Spleen (tissue), 7 donors: ENCODE results near the gene ERBB2.

Source experiments
- CTCF ChIP-seq, 11 experiments: fragments of 200-600 bp in 7 of 11; fragments of 450-650 bp in 4 of 11; sonication (generic) in 4 of 11; IDR thresholded peaks in 8 of 11; conservative IDR thresholded peaks in 3 of 11; 1 replicate in 7 of 11; 2 replicates in 4 of 11; pipeline versions ENCODE4 v1.4.0 to v1.8.0; 2016 to 2021; ENCODE audit warnings: antibody characterized with exemption in 11 of 11, inconsistent platforms in 4 of 11, mild to moderate bottlenecking in 1 of 11
- POLR2A ChIP-seq, 3 donors: fragments of 450-650 bp; IDR thresholded peaks; one replicate each; pipeline ENCODE4 v1.5.1; 2017; ENCODE audit warnings: antibody characterized with exemption in 3 of 3, mild to moderate bottlenecking in 1 of 3
- POLR2AphosphoS5 ChIP-seq, 3 donors: sonication (generic); formaldehyde crosslinking; IDR thresholded peaks; one replicate each; pipeline ENCODE4 v1.5.1; 2017; ENCODE audit warnings: antibody characterized with exemption in 3 of 3
- donor health status: DM: no; HTN: no; CAD: no; lungs with moderate emphysema.
- donor health status: DM: no; HTN: no; CAD: no.
- donor health status: DM: no; HTN: no; CAD: no.

GRCh38 chr17:39687101-39687545 lies 12.7 kb upstream of the ERBB2 start:
- TF ChIP-seq CTCF (IDR thresholded peaks at IDR 0.05 in 8 of 11, conservative IDR thresholded peaks at IDR 0.05 in 3 of 11) (no peak), POLR2A (IDR thresholded peaks at IDR 0.05) (no peak), POLR2AphosphoS5 (IDR thresholded peaks at IDR 0.05) (no peak)
